ENCODE data around the gene CCDC85C.

DNA sequence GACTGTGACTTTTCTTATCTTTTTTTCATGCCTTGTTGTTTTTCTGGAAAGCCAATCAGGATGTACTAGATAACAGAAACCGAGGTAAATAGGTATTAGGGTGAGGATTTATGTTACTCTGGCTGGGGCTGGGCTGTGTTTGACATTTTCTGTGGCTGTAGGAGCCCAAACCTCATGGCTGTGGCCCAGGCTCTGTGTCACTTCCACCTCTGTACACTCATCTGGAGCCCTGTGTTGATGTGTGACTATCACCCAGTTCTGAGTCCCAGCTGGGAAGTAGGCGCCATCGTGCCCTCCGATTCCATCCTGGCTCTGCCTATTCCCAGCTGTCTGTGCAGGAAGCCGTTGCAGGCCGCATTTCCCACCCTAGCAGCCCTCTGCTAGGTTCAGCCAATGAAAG, 39.3 kb upstream of the CCDC85C start:
- TF ChIP-seq, protein P1, sequence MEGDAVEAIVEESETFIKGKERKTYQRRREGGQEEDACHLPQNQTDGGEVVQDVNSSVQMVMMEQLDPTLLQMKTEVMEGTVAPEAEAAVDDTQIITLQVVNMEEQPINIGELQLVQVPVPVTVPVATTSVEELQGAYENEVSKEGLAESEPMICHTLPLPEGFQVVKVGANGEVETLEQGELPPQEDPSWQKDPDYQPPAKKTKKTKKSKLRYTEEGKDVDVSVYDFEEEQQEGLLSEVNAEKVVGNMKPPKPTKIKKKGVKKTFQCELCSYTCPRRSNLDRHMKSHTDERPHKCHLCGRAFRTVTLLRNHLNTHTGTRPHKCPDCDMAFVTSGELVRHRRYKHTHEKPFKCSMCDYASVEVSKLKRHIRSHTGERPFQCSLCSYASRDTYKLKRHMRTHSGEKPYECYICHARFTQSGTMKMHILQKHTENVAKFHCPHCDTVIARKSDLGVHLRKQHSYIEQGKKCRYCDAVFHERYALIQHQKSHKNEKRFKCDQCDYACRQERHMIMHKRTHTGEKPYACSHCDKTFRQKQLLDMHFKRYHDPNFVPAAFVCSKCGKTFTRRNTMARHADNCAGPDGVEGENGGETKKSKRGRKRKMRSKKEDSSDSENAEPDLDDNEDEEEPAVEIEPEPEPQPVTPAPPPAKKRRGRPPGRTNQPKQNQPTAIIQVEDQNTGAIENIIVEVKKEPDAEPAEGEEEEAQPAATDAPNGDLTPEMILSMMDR (conservative IDR thresholded peaks at IDR 0.05; ENCODE audit: low read length) = no peak
- TF ChIP-seq EZH2phosphoT487 (IDR thresholded peaks at IDR 0.05; ENCODE audit: borderline replicate concordance, low read depth, low read length) = no peak

Data from OCI-LY7 (cell line).